ENCODE measurements around the gene NBL1.
A peak's percentile ranks its signal among the peaks of the same experiment; 100 is the strongest.

The NBL1 gene

GRCh38 chr1:19670787-19671186, 26.7 kb downstream of the NBL1 start:
- DNase-seq: no peak

- DNase-seq: no peak
Observed at GRCh38 chr1:19672237-19672636, 28.1 kb downstream of the NBL1 start.

GRCh38 chr1:19675797-19676196, 31.7 kb downstream of the NBL1 start:
- no peak for DNase-seq

DNA sequence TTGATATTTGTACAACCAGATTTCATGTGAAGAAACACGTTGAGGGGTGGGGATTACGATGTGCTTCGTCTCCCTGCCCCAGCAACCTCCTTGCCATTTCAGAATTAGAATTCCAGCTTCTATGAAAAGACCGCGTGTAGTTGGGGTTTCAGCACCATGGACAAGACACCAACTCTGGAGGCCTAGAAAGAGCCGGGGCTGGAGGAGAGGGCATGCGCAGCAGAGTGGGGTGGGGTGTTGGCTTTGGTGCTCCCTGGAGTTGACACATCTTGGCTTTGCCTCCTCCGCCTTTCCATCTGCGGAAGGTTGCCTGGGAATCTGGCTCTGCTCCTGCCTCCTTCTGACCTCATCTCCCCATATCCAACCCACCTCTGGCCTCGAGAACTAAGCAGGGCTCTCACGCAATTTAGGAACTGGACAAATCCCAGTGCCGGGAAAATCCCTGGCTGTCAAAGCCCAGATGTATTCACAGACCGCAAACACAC, 32.4 kb downstream of the NBL1 start:
- DNase-seq: peak in 2 of 4 experiments; percentile 47 to 50

DNA sequence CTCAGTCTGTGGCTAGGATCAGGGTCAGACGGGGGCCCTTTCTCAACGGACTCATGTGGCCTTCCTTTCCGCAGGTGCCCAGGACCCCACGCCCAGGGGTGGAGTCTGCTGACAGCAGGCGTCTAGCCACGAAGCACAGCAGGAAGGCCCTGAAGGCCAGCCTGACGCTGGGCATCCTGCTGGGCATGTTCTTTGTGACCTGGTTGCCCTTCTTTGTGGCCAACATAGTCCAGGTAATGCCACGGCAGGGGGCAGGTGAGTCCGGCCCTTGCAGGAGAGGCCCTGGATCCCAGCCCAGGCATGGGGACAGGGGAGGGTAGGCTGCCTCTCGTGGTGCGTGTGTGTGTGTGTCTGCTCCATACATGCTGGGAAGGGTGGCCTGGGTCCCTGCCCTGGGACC, 34.4 kb downstream of the NBL1 start:
- no peak for DNase-seq

- DNase-seq: no peak
Observed at GRCh38 chr1:19678931-19679453, 34.9 kb downstream of the NBL1 start.

DNA sequence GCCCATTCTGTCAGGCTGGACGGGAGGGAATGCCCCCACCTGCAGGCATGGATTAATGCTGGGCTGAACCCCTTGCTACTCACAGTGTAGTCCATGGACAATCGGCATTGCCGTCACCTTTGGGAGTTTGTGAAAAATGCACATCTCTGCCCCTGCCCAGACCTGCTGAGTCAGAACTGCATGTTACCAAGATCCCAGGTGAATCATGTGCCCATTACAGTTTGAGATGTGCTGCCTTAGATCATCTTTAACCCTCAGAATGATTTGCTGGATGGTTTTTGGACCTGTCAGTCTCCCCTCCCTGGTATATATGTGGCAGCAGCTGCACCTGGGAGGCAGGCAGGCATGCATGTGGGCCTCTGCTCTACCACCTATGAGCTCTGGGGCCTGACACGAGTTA, 35.6 kb downstream of the NBL1 start:
- no peak for DNase-seq

DNA sequence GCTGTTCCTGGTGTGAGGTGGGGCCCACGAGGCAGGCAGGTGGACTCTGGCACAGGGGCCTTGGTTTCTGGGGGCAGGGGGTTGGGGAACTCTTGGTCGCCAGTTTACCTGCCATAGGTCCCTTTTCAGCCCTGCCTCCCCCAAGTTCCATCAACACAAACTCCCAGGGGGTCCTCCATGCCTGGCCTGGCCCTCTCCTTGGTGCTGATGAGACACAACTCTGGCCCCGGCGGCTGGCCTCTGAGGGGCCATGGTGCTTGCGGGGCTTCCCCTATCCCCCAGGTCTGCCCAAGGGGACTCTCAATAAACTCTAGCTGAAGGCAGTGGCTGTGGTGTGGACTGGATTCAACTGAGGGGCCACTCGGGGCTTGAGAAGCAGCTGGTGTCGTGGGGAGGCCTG, 36.5 kb downstream of the NBL1 start:
- DNase-seq: no peak

DNA sequence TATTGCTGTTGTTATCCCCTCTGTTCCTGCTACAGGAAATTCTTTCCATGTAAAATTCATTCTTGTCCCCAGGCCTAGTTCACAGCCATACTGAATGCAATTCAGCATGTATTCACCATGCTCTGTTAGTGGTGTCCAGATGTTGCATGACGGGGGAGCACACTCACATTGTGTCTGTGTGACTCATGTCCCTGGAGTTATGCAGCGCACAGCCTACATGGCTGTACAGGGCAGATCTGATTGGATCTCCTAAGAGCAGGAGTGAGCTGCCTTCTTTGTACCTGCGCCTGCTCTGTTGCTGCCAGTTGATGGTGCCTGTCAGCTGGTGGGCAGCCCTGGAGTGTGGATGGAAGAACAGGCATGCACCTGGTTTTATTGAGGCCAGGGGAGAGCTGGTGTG, 38.1 kb downstream of the NBL1 start:
- no peak for DNase-seq

DNA sequence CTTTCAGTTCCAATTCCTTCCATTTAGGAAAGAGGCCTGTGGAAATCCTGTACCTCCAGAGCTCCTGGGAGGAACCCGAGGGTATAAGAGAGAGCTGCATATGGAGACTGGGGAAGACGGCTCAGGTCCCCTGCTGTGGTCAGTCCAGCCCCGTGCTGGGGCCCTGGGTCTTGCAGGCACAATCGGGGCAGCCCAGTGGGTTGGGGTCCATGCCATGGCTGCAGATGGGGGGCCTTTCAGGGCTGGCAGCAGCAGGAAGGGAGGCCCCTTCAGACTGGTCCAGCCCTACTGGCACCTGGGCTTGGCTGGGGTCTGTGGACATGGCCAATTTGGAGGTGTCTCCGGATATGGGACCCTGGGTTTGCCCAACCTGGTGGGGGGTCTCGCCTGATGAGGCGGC, 38.8 kb downstream of the NBL1 start:
- no peak for DNase-seq

DNA sequence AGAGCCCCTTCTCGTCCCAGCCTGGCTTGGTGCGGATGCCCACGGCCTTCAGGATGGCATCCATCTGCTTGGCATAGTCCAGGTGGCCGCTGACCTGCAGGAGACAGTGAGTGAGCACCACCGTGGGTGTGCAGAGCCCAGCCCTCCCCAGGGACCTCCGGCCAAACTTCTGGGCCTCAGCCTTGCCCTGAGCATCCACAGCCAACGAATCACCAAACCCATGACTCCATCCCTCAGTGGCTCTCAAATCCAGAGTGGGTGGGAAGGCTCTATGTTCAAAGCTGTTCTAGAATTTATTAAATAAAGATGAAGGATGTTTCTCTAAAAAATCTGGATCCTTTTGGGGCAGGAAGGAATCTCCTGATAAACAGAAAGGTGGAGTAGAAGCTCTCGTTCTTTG, 39.2 kb downstream of the NBL1 start:
- DNase-seq: no peak

GRCh38 chr1:19684677-19685076, 40.6 kb downstream of the NBL1 start:
- no peak for DNase-seq

GRCh38 chr1:19685994-19686393, 41.9 kb downstream of the NBL1 start:
- no peak for DNase-seq

- no peak for DNase-seq
Observed at GRCh38 chr1:19687414-19687813, 43.3 kb downstream of the NBL1 start.

DNA sequence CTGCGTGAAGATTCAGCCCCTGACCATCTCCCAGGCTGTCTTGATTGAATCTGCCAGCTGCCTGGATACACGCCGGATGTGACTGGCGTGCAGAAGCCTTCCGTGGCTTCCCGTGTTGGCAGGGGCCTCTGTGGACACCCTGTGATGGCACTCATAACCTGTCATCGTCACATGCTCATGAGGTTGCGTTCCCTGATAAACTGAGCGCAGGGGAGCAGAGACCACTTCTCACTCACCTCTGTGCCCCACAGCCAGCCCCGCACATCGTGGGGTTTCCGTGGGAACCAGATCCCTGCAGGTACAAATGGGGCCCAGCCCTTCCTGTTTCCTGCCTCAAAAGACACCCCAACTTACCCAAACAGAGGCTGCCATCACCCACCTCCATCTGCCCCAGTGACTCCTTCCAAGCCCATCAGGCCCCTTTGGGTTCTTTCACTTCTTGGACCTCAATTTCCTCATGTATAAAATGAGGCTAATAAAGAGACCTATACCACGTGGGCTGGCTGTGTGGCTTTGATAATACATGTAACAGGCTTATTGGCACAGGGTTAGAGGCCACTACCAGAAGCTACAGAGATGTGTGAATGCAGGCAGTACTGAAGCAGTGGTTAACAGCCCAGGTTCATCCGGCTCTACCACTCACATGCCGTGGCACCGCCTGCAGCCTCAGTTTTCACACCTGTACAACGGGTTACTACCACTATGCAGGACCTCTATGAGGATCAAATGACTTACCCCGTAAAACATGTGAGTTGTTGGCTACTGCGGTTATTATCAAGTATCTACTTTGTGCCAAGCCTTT, 44.1 kb downstream of the NBL1 start:
- DNase-seq: no peak

DNA sequence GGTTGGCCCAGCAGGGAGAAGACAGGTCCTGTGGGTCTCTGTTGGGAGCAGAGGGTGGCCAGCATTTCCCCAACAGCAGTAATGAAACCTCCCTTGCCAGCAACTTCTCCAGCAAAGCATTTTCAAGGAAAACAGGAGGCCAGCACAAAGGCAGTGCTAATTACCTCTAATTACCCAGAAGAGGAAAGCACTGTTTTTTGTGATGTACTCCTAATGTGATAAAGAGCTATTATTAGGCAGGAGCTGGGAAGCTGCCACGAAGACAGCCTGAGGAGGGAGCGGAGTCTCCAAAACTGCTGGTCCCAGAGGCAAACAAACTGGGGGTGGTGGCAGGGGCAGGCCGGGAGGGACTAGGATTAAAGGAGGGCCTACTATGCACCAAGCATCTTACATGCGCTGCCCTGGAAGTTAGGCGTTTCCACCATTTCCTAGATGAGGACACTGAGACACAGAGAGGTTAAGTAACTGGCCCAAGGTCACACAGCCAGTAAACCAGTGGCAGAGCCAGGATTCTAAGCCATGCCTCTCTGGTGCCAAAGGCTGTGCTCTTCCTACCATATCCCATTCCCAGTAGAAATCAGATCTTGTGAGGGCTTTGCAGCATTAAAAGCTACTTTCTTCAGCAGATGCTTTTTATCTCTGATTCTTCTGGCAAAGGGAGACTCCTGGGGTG, 45.1 kb downstream of the NBL1 start:
- no peak for DNase-seq

DNA sequence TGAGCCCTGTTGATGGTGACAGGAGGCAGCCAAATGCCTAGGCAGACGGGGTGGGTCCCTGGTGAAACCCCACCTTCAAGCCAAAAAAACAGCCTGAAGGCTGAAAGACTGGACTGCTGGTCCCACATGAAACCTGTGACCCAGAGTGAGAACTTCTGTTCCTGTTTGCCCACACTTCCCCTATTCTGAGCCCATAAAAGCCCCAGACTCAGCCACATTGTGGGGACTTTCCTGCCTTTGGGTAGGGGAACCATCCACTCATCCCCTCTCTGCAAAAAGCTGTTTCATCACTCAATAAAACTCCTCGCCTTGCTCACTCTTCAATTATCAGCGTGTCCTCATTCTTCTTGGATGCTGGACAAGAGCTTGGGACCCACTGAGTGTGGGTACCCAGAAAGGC, 45.7 kb downstream of the NBL1 start:
- peak; percentile 18 to 51 (median 48) for DNase-seq

DNA sequence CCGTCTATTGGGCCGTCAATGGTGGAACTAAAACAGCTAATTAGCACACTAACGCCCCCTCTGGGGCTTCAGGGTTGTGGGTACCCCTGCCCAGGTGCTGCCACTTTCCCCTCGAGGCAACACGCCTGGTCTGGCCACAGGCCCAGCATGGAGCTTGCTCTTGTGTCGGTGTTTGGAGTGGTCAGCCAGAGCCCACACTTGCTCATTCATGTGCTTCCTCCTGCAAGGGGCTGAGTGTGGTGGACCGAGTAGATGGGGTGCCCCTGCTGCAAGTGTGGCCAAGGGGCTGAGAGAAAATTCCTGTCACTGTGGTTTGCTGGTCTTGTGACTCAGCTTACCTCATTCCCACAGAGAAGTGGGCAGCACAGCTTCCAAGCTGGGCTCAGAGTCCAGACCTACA, 46.2 kb downstream of the NBL1 start:
- no peak for DNase-seq

GRCh38 chr1:19694298-19694697, 50.2 kb downstream of the NBL1 start:
- DNase-seq: no peak

GRCh38 chr1:19695772-19696171, 51.7 kb downstream of the NBL1 start:
- no peak for DNase-seq

DNA sequence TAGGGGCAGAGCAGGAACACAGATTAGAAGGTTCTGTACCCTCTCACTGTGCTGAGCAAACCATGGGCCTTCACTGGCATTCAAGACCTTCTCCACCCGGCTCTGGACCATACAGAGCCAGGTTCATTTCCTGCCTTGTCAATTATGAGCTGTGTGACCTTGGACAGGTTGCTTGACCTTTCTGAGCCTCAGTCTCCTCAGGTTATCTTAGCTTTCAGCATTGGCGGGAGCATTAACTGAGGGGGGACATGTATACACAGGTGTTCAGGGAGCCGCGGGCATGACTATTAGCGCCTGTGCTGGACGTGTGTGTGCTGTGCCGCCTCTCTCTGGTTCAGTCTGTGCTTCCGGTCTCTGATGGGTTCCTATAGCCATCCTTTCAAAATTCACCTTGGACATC, 52.7 kb downstream of the NBL1 start:
- no peak for DNase-seq

DNA sequence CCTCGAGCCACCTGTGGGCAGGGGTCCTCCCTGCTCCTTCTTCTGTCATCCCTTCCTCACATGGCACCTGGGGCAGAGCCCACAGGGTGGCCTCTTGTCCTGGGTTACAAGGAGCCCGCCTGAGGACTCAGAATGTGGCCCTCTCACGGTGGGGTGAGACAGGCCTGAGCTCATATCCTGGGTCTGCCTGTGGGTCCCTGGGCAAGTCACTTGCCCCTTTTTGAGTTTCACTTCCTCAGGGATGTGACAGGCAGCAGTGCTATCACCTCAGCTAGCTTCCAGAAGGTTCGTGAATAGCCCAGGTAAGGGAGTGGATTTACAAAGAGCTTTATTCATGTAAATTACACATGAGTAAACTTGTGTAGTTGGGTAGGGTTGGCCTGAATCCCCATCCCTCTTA, 54.1 kb downstream of the NBL1 start:
- DNase-seq: no peak

DNA sequence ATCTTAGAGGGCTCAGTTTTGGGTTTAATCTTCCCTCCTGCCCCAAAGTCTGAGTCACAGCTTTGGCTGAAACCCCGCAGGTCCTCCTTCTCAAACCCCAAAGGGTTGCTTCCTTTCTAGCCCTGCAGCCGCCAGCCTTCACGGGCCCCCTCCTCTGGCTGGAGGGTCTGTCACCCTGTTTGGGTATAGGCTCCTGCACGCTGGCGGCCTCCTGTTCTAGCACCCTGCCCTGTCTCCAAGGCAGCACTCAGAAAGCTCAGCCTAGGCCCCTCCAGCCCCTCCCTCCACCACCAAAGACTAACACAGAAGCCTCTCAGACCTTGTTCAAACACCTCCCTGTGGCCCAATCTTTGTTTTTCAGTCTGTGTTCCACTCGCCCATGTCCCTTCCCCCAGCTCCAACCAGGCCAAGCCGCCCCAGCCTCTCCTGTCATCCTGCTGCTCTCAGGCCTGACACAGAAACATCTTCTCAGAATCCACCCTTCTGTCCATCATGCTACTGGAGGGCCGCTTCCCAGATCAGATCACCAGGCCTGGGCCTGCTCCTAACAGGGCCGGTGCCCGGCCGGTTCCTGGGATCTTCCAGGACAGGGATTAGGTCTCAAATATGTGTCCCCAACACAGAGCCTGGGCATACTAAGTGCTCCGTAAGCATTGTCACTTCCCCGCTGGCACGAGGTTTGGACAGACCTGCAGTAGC, 56.1 kb downstream of the NBL1 start:
- no peak for DNase-seq

All from suppressor macrophage (primary cell).